HEK293 (cell line): ENCODE data around the gene KPNA4.

ENCODE experiments used
- CTCF ChIP-seq: fragments of 450-650 bp; formaldehyde crosslinking; IDR thresholded peaks from 2 replicates; pipeline ENCODE4 v1.5.1; 2016; ENCODE audit warnings: missing biosample characterization, missing genetic modification characterization
- HOXD13 ChIP-seq: sonication (generic); formaldehyde crosslinking; IDR thresholded peaks from 2 replicates; pipeline ENCODE4 v1.8.0; 2022; ENCODE audit warnings: missing genetic modification reagents, borderline replicate concordance
- KLF7 ChIP-seq: fragments of 450-650 bp; formaldehyde crosslinking; IDR thresholded peaks from 2 replicates; pipeline ENCODE4 v1.5.1; 2016; ENCODE audit warnings: missing biosample characterization, missing genetic modification characterization, borderline replicate concordance
- PBX3 ChIP-seq: sonication (generic); formaldehyde crosslinking; IDR thresholded peaks from 2 replicates; pipeline ENCODE4 v1.8.1; 2022; ENCODE audit warnings: mild to moderate bottlenecking, moderate library complexity, missing genetic modification reagents
- SETDB1 ChIP-seq: IDR thresholded peaks from one replicate; pipeline ENCODE4 v1.6.1; 2017; ENCODE audit warnings: mild to moderate bottlenecking, low read length, moderate library complexity, mixed read lengths; ENCODE audit not compliant: insufficient read length
- ZBTB1 ChIP-seq: fragments of 450-650 bp; formaldehyde crosslinking; IDR thresholded peaks from 2 replicates; pipeline ENCODE4 v1.5.1; 2016; ENCODE audit warnings: missing biosample characterization, missing genetic modification characterization
- ZBTB6 ChIP-seq: fragments of 450-650 bp; formaldehyde crosslinking; IDR thresholded peaks from 2 replicates; pipeline ENCODE4 v1.5.1; 2017; ENCODE audit warnings: missing biosample characterization, missing genetic modification characterization
- ZFP69B ChIP-seq: fragments of 450-650 bp; formaldehyde crosslinking; IDR thresholded peaks from 2 replicates; pipeline ENCODE4 v1.5.1; 2016; ENCODE audit warnings: missing biosample characterization, missing genetic modification characterization
- ZNF121 ChIP-seq: fragments of 450-650 bp; formaldehyde crosslinking; IDR thresholded peaks from 2 replicates; pipeline ENCODE4 v1.5.1; 2016; ENCODE audit warnings: missing biosample characterization, missing genetic modification characterization
- ZNF184 ChIP-seq: fragments of 450-650 bp; IDR thresholded peaks from 2 replicates; pipeline ENCODE4 v1.5.1; 2018; ENCODE audit warnings: missing biosample characterization, mild to moderate bottlenecking, missing genetic modification characterization
- ZNF521 ChIP-seq: fragments of 450-650 bp; formaldehyde crosslinking; IDR thresholded peaks from 2 replicates; pipeline ENCODE4 v1.5.1; 2017; ENCODE audit warnings: missing biosample characterization, mild to moderate bottlenecking, missing genetic modification characterization
- ZNF558 ChIP-seq: fragments of 450-650 bp; formaldehyde crosslinking; IDR thresholded peaks from 2 replicates; pipeline ENCODE4 v1.5.1; 2016; ENCODE audit warnings: missing biosample characterization, missing genetic modification characterization
- ZNF692 ChIP-seq: fragments of 450-650 bp; formaldehyde crosslinking; IDR thresholded peaks from 2 replicates; pipeline ENCODE4 v1.5.1; 2016; ENCODE audit warnings: missing biosample characterization, missing genetic modification characterization

- no peak for TF ChIP-seq CTCF (tag by site-specific recombination)
- TF ChIP-seq PBX3 (CRISPR knock-in tag): no peak
- TF ChIP-seq ZNF558 (tag by site-specific recombination): no peak
- TF ChIP-seq ZNF521 (tag by site-specific recombination): no peak
- TF ChIP-seq HOXD13 (CRISPR knock-in tag): no peak
- no peak for TF ChIP-seq ZFP69B (tag by site-specific recombination)
- TF ChIP-seq KLF7 (tag by site-specific recombination): no peak
- no peak for TF ChIP-seq SETDB1
- TF ChIP-seq ZNF121 (tag by site-specific recombination): no peak
- TF ChIP-seq ZBTB6 (tag by site-specific recombination): no peak
- no peak for TF ChIP-seq ZNF184 (tag by site-specific recombination)
- TF ChIP-seq ZBTB1 (tag by site-specific recombination): no peak
- no peak for TF ChIP-seq ZNF692 (tag by site-specific recombination)
These were observed 86.0 kb downstream of the KPNA4 start for GRCh38 chr3:160479376-160479775.
